ENCODE data around the gene NOSIP.
A peak's percentile ranks its signal among the peaks of the same experiment; 100 is the strongest.

Gene NOSIP

GRCh38 chr19:49551531-49551930 lies 28.8 kb downstream of the NOSIP start:
- TF ChIP-seq CTCF (conservative IDR thresholded peaks at IDR 0.05) (no peak), ZFX (IDR thresholded peaks at IDR 0.05) (no peak)
- H3K27ac ChIP-seq = no peak overlapping the region

GRCh38 chr19:49549045-49549444 lies 31.3 kb downstream of the NOSIP start:
- no peak overlapping the region for H3K27ac ChIP-seq
- no peak for TF ChIP-seq ZFX (IDR thresholded peaks at IDR 0.05)
- no peak for TF ChIP-seq CTCF (conservative IDR thresholded peaks at IDR 0.05)

DNA sequence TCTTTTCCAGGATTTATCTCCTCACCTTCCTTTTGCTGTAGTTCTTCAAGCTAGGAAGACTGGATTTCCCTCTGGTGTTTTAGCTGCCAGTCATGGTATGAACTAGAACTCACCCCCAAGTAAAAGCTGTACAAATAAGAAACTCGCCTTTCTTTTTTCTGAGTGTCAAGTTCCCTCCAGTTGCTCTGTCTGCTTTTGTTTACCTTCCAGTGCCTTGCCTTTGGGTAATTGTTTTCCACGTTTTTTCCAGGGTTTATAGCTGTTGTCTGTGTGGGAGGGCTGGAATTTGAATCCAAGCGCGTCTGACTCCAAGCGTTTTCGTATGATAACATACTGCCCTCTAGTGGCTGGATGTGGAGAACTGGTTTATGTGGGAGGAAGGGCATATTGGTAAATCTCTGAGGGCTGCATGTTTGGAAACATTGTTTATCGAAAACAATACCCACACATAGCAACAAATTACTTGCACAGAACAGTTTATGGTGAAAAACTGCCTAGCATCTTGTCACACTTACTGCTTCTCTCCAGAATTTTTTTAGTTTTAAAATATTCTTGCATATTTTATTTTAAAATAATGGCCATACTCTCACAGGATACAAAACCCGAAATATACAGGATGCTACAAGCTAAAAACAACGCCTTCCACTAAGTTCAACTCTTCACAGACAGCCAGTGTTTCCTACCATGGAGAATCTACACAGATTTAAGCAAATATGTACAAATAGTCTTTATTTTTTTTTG lies 33.4 kb downstream of the NOSIP start:
- TF ChIP-seq CTCF (conservative IDR thresholded peaks at IDR 0.05) (peak; percentile 91), ZFX (IDR thresholded peaks at IDR 0.05) (no peak)
- H3K27ac ChIP-seq = peak overlapping the region; percentile 64

- TF ChIP-seq CTCF (conservative IDR thresholded peaks at IDR 0.05) (no peak), ZFX (IDR thresholded peaks at IDR 0.05) (no peak)
- no peak overlapping the region for H3K27ac ChIP-seq
Measured at GRCh38 chr19:49544154-49544553, 36.2 kb downstream of the NOSIP start.

DNA sequence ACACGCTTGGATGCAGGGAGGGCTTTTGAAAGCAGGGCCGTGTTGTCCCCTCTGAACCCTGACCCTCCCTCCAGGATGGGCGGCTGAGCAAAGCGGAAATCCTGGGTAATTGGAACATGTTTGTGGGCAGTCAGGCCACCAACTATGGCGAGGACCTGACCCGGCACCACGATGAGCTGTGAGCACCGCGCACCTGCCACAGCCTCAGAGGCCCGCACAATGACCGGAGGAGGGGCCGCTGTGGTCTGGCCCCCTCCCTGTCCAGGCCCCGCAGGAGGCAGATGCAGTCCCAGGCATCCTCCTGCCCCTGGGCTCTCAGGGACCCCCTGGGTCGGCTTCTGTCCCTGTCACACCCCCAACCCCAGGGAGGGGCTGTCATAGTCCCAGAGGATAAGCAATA lies 37.3 kb downstream of the NOSIP start:
- no peak overlapping the region for H3K27ac ChIP-seq
- TF ChIP-seq ZFX (IDR thresholded peaks at IDR 0.05) (no peak), CTCF (conservative IDR thresholded peaks at IDR 0.05) (no peak)

- TF ChIP-seq ZFX (IDR thresholded peaks at IDR 0.05) = no peak
- no peak for TF ChIP-seq CTCF (conservative IDR thresholded peaks at IDR 0.05)
Measured at GRCh38 chr19:49542446-49542845, 37.9 kb downstream of the NOSIP start.

DNA sequence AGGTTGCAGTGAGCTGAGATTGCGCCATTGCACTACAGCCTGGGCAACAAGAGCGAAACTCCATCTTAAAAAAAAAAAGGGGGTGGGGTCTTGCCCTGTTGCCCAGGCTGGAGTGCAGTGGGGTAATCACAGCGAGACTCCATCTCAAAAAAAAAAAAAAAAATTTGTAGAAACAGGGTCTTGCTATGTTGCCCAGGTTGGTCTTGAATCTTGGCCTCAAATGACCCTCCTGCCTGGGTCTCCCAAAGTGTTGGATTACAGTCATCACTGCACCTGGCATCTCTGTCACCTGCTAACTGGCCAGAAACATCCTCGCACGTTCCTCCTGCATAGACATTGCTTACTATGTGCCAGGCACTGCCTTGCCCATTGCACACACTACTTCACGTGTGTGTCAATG lies 38.4 kb downstream of the NOSIP start:
- TF ChIP-seq ZFX (IDR thresholded peaks at IDR 0.05) (no peak), CTCF (conservative IDR thresholded peaks at IDR 0.05) (no peak)
- H3K27ac ChIP-seq = no peak overlapping the region

More at GRCh38 chr19:49542446-49542845, 37.9 kb downstream of the NOSIP start:
- H3K27ac ChIP-seq = no peak overlapping the region

Data from C4-2B (cell line).